Tibial nerve (tissue), 4 donors: ENCODE data around the gene FAM110D. TPM values are rescaled to one million over a fixed set of nuclear protein-coding genes. Genes with fewer than 3 reads are reported as not detected.

Experiments
- DNase-seq, 2 donors: peaks; one replicate each; pipeline ENCODE4 v3.0.0-alpha.2; 2019; ENCODE audit warnings: low spot score in 2 of 2
- H3K27ac ChIP-seq, 4 donors: fragments of 200-600 bp; sonication (generic) in 3 of 4; one replicate each; pipeline ENCODE4 v1.5.1; 2017 to 2019; ENCODE audit warnings: mild to moderate bottlenecking in 1 of 4
- H3K27me3 ChIP-seq, 2 donors: fragments of 200-600 bp; sonication (generic) in 1 of 2; one replicate each; pipeline versions ENCODE4 v1.5.1 to v1.6.0; 2017 to 2019
- H3K36me3 ChIP-seq, 3 donors: fragments of 200-600 bp; sonication (generic); one replicate each; pipeline ENCODE4 v1.5.1; 2018 to 2019
- H3K4me1 ChIP-seq, 4 donors: fragments of 200-600 bp; sonication (generic) in 3 of 4; one replicate each; pipeline ENCODE4 v1.5.1; 2017 to 2019
- H3K4me3 ChIP-seq, 4 donors: fragments of 200-600 bp; sonication (generic) in 3 of 4; one replicate each; pipeline ENCODE4 v1.5.1; 2017 to 2019; ENCODE audit warnings: mild to moderate bottlenecking in 1 of 4, moderate library complexity in 1 of 4
- H3K9me3 ChIP-seq, 4 donors: fragments of 200-600 bp; sonication (generic) in 3 of 4; one replicate each; pipeline ENCODE4 v1.5.1; 2017 to 2019
- CTCF ChIP-seq, 5 experiments: fragments of 200-600 bp in 3 of 5; fragments of 450-650 bp in 2 of 5; sonication (generic) in 3 of 5; IDR thresholded peaks; one replicate each; pipeline ENCODE4 v1.5.1; 2016 to 2019; ENCODE audit warnings: antibody characterized with exemption in 5 of 5, mild to moderate bottlenecking in 3 of 5, moderate library complexity in 2 of 5
- EP300 ChIP-seq, 2 donors: sonication (generic); formaldehyde crosslinking; IDR thresholded peaks; one replicate each; pipeline ENCODE4 v1.6.1; 2017; ENCODE audit warnings: antibody characterized with exemption in 2 of 2, mild to moderate bottlenecking in 1 of 2
- POLR2A ChIP-seq, 2 donors: fragments of 450-650 bp; IDR thresholded peaks; one replicate each; pipeline ENCODE4 v1.6.1; 2017; ENCODE audit warnings: antibody characterized with exemption in 2 of 2, mild to moderate bottlenecking in 2 of 2, moderate library complexity in 2 of 2
- WGBS, 2 donors: methylation state at CpG; one replicate each; pipeline ENCODE4 v1.1.5; 2018; 5-methylcytosine and 5-hydroxymethylcytosine counted together
- total RNA-seq, 4 donors: library from RNA; depleted of rRNA; stranded (reverse); fragments of >200 nt; gene quantifications; one replicate each; pipeline ENCODE4 v1.1.0, GENCODE V29; 2016

Gene FAM110D
- total RNA-seq, 4 donors from 2014 or later = 11.9 to 22.7 (median 14.2) TPM

GRCh38 chr1:26122988-26123973, 35.6 kb upstream of the FAM110D start:
- H3K27me3 ChIP-seq = no peaks in the 10 kb centered on the region
- 86 to 91% methylated on average over 7 of the region's 7 CpGs for WGBS, 2 donors
- peak overlapping the region in 1 of 4 donors; percentile 33 for H3K27ac ChIP-seq
- TF ChIP-seq EP300 (IDR thresholded peaks at IDR 0.05) = no peak
- no peak for TF ChIP-seq POLR2A (IDR thresholded peaks at IDR 0.05)
- TF ChIP-seq CTCF (IDR thresholded peaks at IDR 0.05) = no peak
- no peaks in the 10 kb centered on the region for H3K9me3 ChIP-seq
- H3K36me3 ChIP-seq = peaks cover 0 to 41% (median 4%) of the 10 kb centered on the region in 3 donors
- DNase-seq = no peak
- H3K4me1 ChIP-seq = peaks cover 0 to 41% (median 21%) of the 10 kb centered on the region in 4 donors
- H3K4me3 ChIP-seq = no peak overlapping the region

- DNase-seq = no peak
- TF ChIP-seq POLR2A (IDR thresholded peaks at IDR 0.05) (no peak), EP300 (IDR thresholded peaks at IDR 0.05) (no peak), CTCF (IDR thresholded peaks at IDR 0.05) (no peak)
- no peak overlapping the region for H3K4me3 ChIP-seq
- H3K27ac ChIP-seq = peak overlapping the region in 2 of 4 donors; percentile 11 to 37
- 68 to 76% methylated on average over 4 of the region's 4 CpGs for WGBS, 2 donors
- H3K27me3 ChIP-seq = no peaks in the 10 kb centered on the region
- no peaks in the 10 kb centered on the region for H3K9me3 ChIP-seq
- H3K4me1 ChIP-seq = peaks cover 0 to 41% (median 22%) of the 10 kb centered on the region in 4 donors
- H3K36me3 ChIP-seq = peaks cover 0 to 27% (median 0%) of the 10 kb centered on the region in 3 donors
Measured at GRCh38 chr1:26124418-26125331, 34.2 kb upstream of the FAM110D start.

- no peak overlapping the region for H3K4me3 ChIP-seq
- peaks cover 0 to 41% (median 22%) of the 10 kb centered on the region in 4 donors for H3K4me1 ChIP-seq
- no peak for DNase-seq
- H3K36me3 ChIP-seq = peaks cover 0 to 21% (median 0%) of the 10 kb centered on the region in 3 donors
- H3K27me3 ChIP-seq = no peaks in the 10 kb centered on the region
- H3K9me3 ChIP-seq = no peaks in the 10 kb centered on the region
- H3K27ac ChIP-seq = peak overlapping the region in 2 of 4 donors; percentile 37 to 66
- no peak for TF ChIP-seq POLR2A (IDR thresholded peaks at IDR 0.05)
- no peak for TF ChIP-seq CTCF (IDR thresholded peaks at IDR 0.05)
- no peak for TF ChIP-seq EP300 (IDR thresholded peaks at IDR 0.05)
Measured at GRCh38 chr1:26125382-26125781, 33.5 kb upstream of the FAM110D start.

- peaks cover 0 to 19% (median 0%) of the 10 kb centered on the region in 3 donors for H3K36me3 ChIP-seq
- peak overlapping the region in 3 of 4 donors; percentile 1 to 66 (median 56) for H3K27ac ChIP-seq
- DNase-seq = no peak
- no peak for TF ChIP-seq CTCF (IDR thresholded peaks at IDR 0.05)
- TF ChIP-seq POLR2A (IDR thresholded peaks at IDR 0.05) = no peak
- no peak for TF ChIP-seq EP300 (IDR thresholded peaks at IDR 0.05)
- H3K9me3 ChIP-seq = no peaks in the 10 kb centered on the region
- no peaks in the 10 kb centered on the region for H3K27me3 ChIP-seq
- peaks cover 0 to 41% (median 22%) of the 10 kb centered on the region in 4 donors for H3K4me1 ChIP-seq
- no peak overlapping the region for H3K4me3 ChIP-seq
- 54 to 67% methylated on average over 1 of the region's 1 CpG for WGBS, 2 donors
Measured at GRCh38 chr1:26125946-26126320, 32.9 kb upstream of the FAM110D start.
